CD4-positive, CD25-positive, alpha-beta regulatory T cell (primary cell): ENCODE results near the gene TLL2. TPM values are rescaled to one million over a fixed set of nuclear protein-coding genes. Genes with fewer than 3 reads are reported as not detected.

Experiments
- ATAC-seq, 2 donors: fragments of 150-1000 bp; cut with Tn5 transposase; one replicate each; pipeline ENCODE4 v1.10.0; 2021; ENCODE audit warnings: low read depth in 2 of 2, moderate number of reproducible peaks in 2 of 2, moderate library complexity in 1 of 2
- DNase-seq, 3 donors: peaks; one replicate each; pipeline versions ENCODE4 v3.0.0 to v3.0.0-alpha.2; 2012 to 2022; ENCODE audit warnings: mixed read lengths in 1 of 3
- H3K27ac ChIP-seq: one replicate; pipeline ENCODE4 v1.7.0; 2013; ENCODE audit warnings: mild to moderate bottlenecking, low read length; ENCODE audit not compliant: insufficient read depth, poor library complexity, severe bottlenecking
- H3K27me3 ChIP-seq: one replicate; pipeline ENCODE4 v1.7.0; 2013; ENCODE audit warnings: low read length; ENCODE audit not compliant: control insufficient read depth, insufficient read depth
- H3K36me3 ChIP-seq: one replicate; pipeline ENCODE4 v1.7.0; 2013; ENCODE audit warnings: mild to moderate bottlenecking, low read length, moderate library complexity; ENCODE audit not compliant: control insufficient read depth, insufficient read depth
- H3K4me1 ChIP-seq: 2 replicates; pipeline ENCODE4 v1.7.0; 2013; ENCODE audit warnings: mild to moderate bottlenecking, low read length; ENCODE audit not compliant: insufficient read depth, control insufficient read depth, poor library complexity, severe bottlenecking
- H3K4me3 ChIP-seq: one replicate; pipeline ENCODE4 v1.7.0; 2013; ENCODE audit warnings: low read depth, mild to moderate bottlenecking, low read length, moderate library complexity
- H3K9me3 ChIP-seq, 2 experiments: 1 replicate in 1 of 2; 2 replicates in 1 of 2; pipeline ENCODE4 v1.7.0; 2013; ENCODE audit warnings: low read length in 2 of 2, mild to moderate bottlenecking in 1 of 2, moderate library complexity in 1 of 2; ENCODE audit not compliant: control insufficient read depth in 2 of 2
- H3K27ac Mint-ChIP-seq, 3 donors: one replicate each; pipeline ENCODE4 v1.8.0; 2020 to 2022; ENCODE audit warnings: mild to moderate bottlenecking in 3 of 3, mixed read lengths in 3 of 3, moderate library complexity in 2 of 3
- H3K27me3 Mint-ChIP-seq: one replicate; pipeline ENCODE4 v1.8.0; 2022; ENCODE audit warnings: mild to moderate bottlenecking, mixed read lengths
- H3K36me3 Mint-ChIP-seq: one replicate; pipeline ENCODE4 v1.8.0; 2020; ENCODE audit warnings: mixed read lengths
- H3K4me1 Mint-ChIP-seq, 4 donors: one replicate each; pipeline ENCODE4 v1.8.0; 2020 to 2022; ENCODE audit warnings: mixed read lengths in 4 of 4, mild to moderate bottlenecking in 1 of 4
- H3K4me3 Mint-ChIP-seq, 4 donors: one replicate each; pipeline ENCODE4 v1.8.0; 2020 to 2022; ENCODE audit warnings: mild to moderate bottlenecking in 4 of 4, mixed read lengths in 4 of 4, moderate library complexity in 3 of 4
- H3K9me3 Mint-ChIP-seq, 7 donors: one replicate each; pipeline ENCODE4 v1.8.0; 2020 to 2022; ENCODE audit warnings: mixed read lengths in 7 of 7, mild to moderate bottlenecking in 3 of 7, moderate library complexity in 2 of 7
- polyA plus RNA-seq, 4 donors: library from polyadenylated mRNA; unstranded; fragments of 300-500 nt; fragmentation: Illumina TruSeq; gene quantifications; one replicate each; pipeline ENCODE4 v1.2.3, GENCODE V29; 2021
- total RNA-seq: library from RNA; stranded (reverse); gene quantifications from one replicate; pipeline ENCODE4 v1.2.3, GENCODE V29; 2022

Gene TLL2
- total and polyA plus RNA-seq, 5 donors from 2014 or later = not detected

GRCh38 chr10:96495544-96495943 lies 18.2 kb downstream of the TLL2 start:
- H3K36me3 Mint-ChIP-seq = no peaks in the 10 kb centered on the region
- Histone ChIP-seq H3K9me3 (no peaks in the 10 kb centered on the region), H3K36me3 (no peaks in the 10 kb centered on the region), H3K4me3 (no peak overlapping the region), H3K4me1 (no peaks in the 10 kb centered on the region), H3K27me3 (peaks cover 2% of the 10 kb centered on the region), H3K27ac (no peak overlapping the region)
- H3K4me3 Mint-ChIP-seq = no peak overlapping the region
- H3K27ac Mint-ChIP-seq = no peak overlapping the region
- peaks cover 11% of the 10 kb centered on the region for H3K27me3 Mint-ChIP-seq
- DNase-seq (no peak), ATAC-seq (no peak)
- peaks cover 0 to 2% (median 0%) of the 10 kb centered on the region in 4 donors for H3K4me1 Mint-ChIP-seq
- no peaks in the 10 kb centered on the region for H3K9me3 Mint-ChIP-seq

DNA sequence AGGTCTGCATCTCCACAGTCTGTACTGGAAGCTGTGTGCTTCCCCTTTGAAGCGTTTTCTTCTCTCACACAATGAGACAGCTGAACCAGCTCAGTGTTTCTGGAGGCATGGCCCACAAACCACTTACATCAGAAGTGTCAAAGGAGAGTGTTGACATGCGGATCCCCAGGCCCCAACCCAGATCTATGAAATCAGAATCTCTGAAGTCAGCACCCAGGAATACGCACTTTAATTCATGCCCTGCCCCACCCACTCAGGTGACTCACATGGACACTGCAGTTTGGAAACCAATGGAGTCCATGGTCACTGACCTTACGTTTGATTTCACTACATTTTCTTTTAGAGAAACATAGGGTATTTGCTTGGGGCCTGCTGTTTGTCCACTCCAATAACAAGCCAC lies 19.0 kb downstream of the TLL2 start:
- DNase-seq (no peak), ATAC-seq (no peak)
- H3K27me3 ChIP-seq = peaks cover 2% of the 10 kb centered on the region
- H3K4me1 ChIP-seq = no peaks in the 10 kb centered on the region
- no peaks in the 10 kb centered on the region for H3K36me3 Mint-ChIP-seq
- H3K4me1 Mint-ChIP-seq = peaks cover 0 to 2% (median 0%) of the 10 kb centered on the region in 4 donors
- no peaks in the 10 kb centered on the region for H3K9me3 ChIP-seq
- peaks cover 11% of the 10 kb centered on the region for H3K27me3 Mint-ChIP-seq
- H3K4me3 ChIP-seq = no peak overlapping the region
- H3K4me3 Mint-ChIP-seq = no peak overlapping the region
- H3K27ac ChIP-seq = no peak overlapping the region
- no peaks in the 10 kb centered on the region for H3K36me3 ChIP-seq
- H3K27ac Mint-ChIP-seq = no peak overlapping the region
- H3K9me3 Mint-ChIP-seq = no peaks in the 10 kb centered on the region

DNA sequence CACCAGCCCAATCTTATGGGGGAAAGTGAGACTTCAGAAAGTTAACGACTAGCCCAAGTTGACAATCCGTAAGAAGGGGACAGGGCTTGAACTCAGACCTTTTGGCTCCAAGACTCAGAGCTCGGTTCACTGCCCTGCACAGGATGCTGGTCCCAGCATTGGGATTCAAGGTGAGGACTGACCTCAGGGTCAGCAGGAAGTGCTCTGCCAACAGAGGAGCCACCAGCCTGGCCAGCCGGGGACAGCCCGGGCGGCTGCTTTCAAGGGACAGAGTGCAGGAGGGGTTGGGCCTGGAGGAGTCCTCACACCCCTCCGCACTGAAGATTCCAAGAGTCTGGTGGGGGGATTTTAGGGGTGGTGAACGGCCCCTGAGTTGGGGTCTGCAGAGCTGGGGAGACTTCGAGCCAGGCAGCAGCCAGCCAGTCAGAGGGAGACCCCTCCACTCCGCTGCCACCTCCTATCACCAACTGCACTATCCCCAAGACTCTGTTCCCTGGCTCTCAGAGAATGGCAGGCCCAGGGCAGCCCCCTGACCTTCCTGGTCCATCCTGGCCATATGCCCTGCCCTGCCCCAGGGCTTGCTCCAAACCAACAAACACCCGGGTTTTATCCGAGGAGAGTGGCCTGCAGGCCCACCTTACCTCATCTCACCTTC lies 19.7 kb downstream of the TLL2 start:
- no peak overlapping the region for H3K27ac Mint-ChIP-seq
- H3K27ac ChIP-seq = no peak overlapping the region
- no peaks in the 10 kb centered on the region for H3K9me3 ChIP-seq
- no peaks in the 10 kb centered on the region for H3K36me3 Mint-ChIP-seq
- peaks cover 6% of the 10 kb centered on the region for H3K27me3 Mint-ChIP-seq
- H3K4me3 Mint-ChIP-seq = no peak overlapping the region
- ATAC-seq (peak in 1 of 2 donors; percentile 8), DNase-seq (no peak)
- no peaks in the 10 kb centered on the region for H3K36me3 ChIP-seq
- H3K4me1 Mint-ChIP-seq = peaks cover 0 to 2% (median 0%) of the 10 kb centered on the region in 4 donors
- no peaks in the 10 kb centered on the region for H3K4me1 ChIP-seq
- no peak overlapping the region for H3K4me3 ChIP-seq
- H3K27me3 ChIP-seq = peaks cover 2% of the 10 kb centered on the region
- no peaks in the 10 kb centered on the region for H3K9me3 Mint-ChIP-seq

- Histone ChIP-seq H3K4me1 (no peaks in the 10 kb centered on the region), H3K27me3 (peaks cover 2% of the 10 kb centered on the region), H3K4me3 (no peak overlapping the region), H3K27ac (no peak overlapping the region), H3K36me3 (no peaks in the 10 kb centered on the region), H3K9me3 (no peaks in the 10 kb centered on the region)
- no peaks in the 10 kb centered on the region for H3K36me3 Mint-ChIP-seq
- H3K27me3 Mint-ChIP-seq = peaks cover 6% of the 10 kb centered on the region
- peaks cover 0 to 2% (median 0%) of the 10 kb centered on the region in 4 donors for H3K4me1 Mint-ChIP-seq
- no peaks in the 10 kb centered on the region for H3K9me3 Mint-ChIP-seq
- no peak for DNase-seq
- H3K27ac Mint-ChIP-seq = peak overlapping the region in 1 of 3 donors; percentile 9
- no peak for ATAC-seq
- H3K4me3 Mint-ChIP-seq = no peak overlapping the region
Observed at GRCh38 chr10:96493254-96493653, 20.5 kb downstream of the TLL2 start.

DNA sequence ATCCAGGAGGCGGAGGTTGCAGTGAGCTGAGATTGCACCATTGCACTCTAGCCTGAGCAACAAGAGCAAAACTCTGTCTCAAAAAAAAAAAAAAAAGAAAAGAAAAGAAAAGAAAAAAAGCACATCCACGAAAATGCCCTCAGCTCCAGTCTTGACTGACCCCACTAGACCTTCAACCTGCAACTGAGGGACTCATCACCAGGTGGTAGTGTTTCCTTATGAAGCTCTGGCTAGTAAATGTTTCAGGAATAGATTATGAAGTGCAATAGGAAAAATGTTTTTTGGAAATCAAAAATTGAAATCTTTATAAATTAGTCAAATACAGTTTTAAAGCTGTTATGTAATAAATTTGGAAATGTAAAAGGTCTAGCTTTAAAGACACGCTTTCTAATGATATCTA lies 22.4 kb downstream of the TLL2 start:
- Histone ChIP-seq H3K9me3 (no peaks in the 10 kb centered on the region), H3K27me3 (peaks cover 2% of the 10 kb centered on the region), H3K4me3 (no peak overlapping the region), H3K36me3 (no peaks in the 10 kb centered on the region), H3K4me1 (no peaks in the 10 kb centered on the region), H3K27ac (no peak overlapping the region)
- ATAC-seq (no peak), DNase-seq (no peak)
- Mint-ChIP-seq H3K27ac (no peak overlapping the region), H3K9me3 (no peaks in the 10 kb centered on the region), H3K27me3 (no peaks in the 10 kb centered on the region), H3K4me3 (no peak overlapping the region), H3K36me3 (no peaks in the 10 kb centered on the region), H3K4me1 (peaks cover 0 to 2% (median 0%) of the 10 kb centered on the region in 4 donors)

GRCh38 chr10:96488161-96488935 lies 25.4 kb downstream of the TLL2 start:
- H3K27me3 ChIP-seq = no peaks in the 10 kb centered on the region
- H3K9me3 ChIP-seq = no peaks in the 10 kb centered on the region
- ATAC-seq = no peak
- H3K27ac ChIP-seq = no peak overlapping the region
- no peak for DNase-seq
- H3K27me3 Mint-ChIP-seq = peaks cover 11% of the 10 kb centered on the region
- H3K4me3 ChIP-seq = no peak overlapping the region
- H3K27ac Mint-ChIP-seq = no peak overlapping the region
- H3K9me3 Mint-ChIP-seq = no peaks in the 10 kb centered on the region
- H3K4me1 Mint-ChIP-seq = no peaks in the 10 kb centered on the region
- no peaks in the 10 kb centered on the region for H3K4me1 ChIP-seq
- H3K36me3 Mint-ChIP-seq = no peaks in the 10 kb centered on the region
- no peak overlapping the region for H3K4me3 Mint-ChIP-seq
- no peaks in the 10 kb centered on the region for H3K36me3 ChIP-seq

- no peak for DNase-seq
- H3K27me3 Mint-ChIP-seq = peaks cover 34% of the 10 kb centered on the region
- Histone ChIP-seq H3K4me3 (no peak overlapping the region), H3K36me3 (no peaks in the 10 kb centered on the region), H3K9me3 (no peaks in the 10 kb centered on the region), H3K27me3 (no peaks in the 10 kb centered on the region), H3K27ac (no peak overlapping the region), H3K4me1 (no peaks in the 10 kb centered on the region)
- no peak overlapping the region for H3K27ac Mint-ChIP-seq
- no peaks in the 10 kb centered on the region for H3K36me3 Mint-ChIP-seq
- H3K4me3 Mint-ChIP-seq = no peak overlapping the region
- no peak for ATAC-seq
- H3K4me1 Mint-ChIP-seq = no peaks in the 10 kb centered on the region
- peaks cover 0 to 1% (median 0%) of the 10 kb centered on the region in 7 donors for H3K9me3 Mint-ChIP-seq
Observed at GRCh38 chr10:96482815-96483588, 30.7 kb downstream of the TLL2 start.
